Neural progenitor cell (in vitro differentiated cells): ENCODE results near the gene SLC25A47.

ENCODE experiments used
- EZH2 ChIP-seq: fragments of 200-600 bp; sonication (generic); IDR thresholded peaks from 2 replicates; pipeline ENCODE4 v1.6.1; 2017; ENCODE audit warnings: antibody characterized with exemption, mild to moderate bottlenecking, moderate library complexity
- TF ChIP-seq, protein P1 (sequence below): fragments of 200-600 bp; sonication (generic); IDR thresholded peaks from 2 replicates; pipeline ENCODE4 v1.5.1; 2017; ENCODE audit warnings: antibody characterized with exemption, mild to moderate bottlenecking

- no peak for TF ChIP-seq EZH2
- TF ChIP-seq, protein P1, sequence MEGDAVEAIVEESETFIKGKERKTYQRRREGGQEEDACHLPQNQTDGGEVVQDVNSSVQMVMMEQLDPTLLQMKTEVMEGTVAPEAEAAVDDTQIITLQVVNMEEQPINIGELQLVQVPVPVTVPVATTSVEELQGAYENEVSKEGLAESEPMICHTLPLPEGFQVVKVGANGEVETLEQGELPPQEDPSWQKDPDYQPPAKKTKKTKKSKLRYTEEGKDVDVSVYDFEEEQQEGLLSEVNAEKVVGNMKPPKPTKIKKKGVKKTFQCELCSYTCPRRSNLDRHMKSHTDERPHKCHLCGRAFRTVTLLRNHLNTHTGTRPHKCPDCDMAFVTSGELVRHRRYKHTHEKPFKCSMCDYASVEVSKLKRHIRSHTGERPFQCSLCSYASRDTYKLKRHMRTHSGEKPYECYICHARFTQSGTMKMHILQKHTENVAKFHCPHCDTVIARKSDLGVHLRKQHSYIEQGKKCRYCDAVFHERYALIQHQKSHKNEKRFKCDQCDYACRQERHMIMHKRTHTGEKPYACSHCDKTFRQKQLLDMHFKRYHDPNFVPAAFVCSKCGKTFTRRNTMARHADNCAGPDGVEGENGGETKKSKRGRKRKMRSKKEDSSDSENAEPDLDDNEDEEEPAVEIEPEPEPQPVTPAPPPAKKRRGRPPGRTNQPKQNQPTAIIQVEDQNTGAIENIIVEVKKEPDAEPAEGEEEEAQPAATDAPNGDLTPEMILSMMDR = no peak
Measured at GRCh38 chr14:100279563-100279962, 43.6 kb upstream of the SLC25A47 start.
